HG03439 (cell line): Measurements from ENCODE around the gene SRBD1.
"Not testable (repeated sequence)": the region's sequence is repeated elsewhere in the genome, so short reads cannot be mapped to it uniquely, and the experiment has no call there.

Experiments
- ATAC-seq: cut with Tn5 transposase; IDR thresholded peaks from one replicate; pipeline ENCODE4 v1.9.1; 2021; ENCODE audit warnings: mild to moderate bottlenecking, moderate library complexity; ENCODE audit not compliant: unreplicated experiment

SRBD1 gene

DNA sequence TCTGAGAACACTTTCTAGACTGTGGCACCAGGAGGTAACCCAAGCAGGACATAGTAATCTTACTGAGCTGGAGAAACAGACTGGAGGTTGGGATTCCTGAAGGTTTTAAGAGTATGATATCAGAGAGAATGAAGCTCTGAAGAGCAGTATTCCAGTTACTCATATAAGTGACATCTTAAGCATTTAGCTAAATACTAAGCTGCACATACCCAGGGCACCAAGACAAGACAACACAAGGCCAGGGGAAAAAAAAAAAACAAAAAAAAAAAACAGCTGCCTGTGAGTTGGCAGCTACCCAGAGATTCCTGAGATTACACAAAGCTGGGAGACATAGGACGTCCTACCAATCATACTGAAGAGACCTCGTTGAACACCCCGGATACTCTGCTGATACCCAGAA is 175.8 kb downstream of the SRBD1 start:
- ATAC-seq = no peak

DNA sequence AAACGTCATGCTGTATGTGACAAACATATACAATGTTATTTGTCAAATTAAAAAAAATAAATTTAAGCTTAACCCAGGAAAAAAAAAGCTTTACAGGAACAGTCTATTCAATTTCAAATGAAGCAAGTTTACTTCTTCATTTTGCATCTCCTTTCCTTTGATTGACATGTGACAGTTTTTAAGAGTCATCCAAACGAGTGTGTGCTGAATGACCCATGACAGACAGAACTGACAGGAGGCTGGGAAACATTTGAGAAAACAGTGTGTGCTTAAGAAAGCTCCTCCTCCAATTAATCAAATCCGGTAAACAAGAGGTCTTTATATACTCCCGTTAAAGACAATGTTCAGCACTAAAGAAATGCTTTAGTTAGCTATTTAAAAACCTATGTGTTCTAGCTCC is 177.7 kb downstream of the SRBD1 start:
- ATAC-seq = no peak

DNA sequence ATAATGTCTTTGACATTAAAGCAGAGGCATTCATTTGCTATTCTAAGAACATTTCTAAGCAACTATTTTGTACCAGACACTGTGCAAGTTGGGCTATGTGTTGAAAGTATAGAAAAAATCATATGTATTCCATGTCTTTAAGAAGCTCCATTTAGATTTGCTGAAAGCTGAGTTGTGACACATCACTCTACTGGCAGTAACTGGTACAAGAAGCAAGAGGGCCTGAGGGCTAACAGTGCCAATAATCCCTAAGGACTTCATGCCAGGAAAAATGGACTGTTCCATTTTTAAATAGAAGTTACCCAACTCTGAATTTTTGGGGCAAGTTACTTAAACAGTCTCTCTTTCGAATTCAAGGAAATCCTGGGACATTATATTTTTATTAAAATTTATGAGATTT is 178.7 kb downstream of the SRBD1 start:
- ATAC-seq = no peak

DNA sequence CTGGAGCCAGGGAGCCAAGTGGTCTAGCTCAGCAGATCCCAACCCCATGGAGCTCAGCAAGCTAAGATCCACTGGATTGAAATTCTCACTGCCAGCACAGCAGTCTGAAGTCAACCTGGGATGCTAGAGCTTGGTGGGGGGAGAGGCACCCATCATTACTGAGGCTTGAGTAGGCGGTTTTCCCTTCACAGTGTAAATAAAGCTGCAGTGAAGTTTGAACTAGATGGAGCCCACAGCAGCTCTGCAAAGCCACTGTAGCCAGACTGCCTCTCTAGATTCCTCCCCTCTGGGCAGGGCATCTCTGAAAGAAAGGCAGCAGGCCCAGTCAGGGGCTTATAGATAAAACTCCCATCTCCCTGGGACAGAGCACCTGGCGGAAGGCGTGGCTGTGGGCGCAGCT is 185.0 kb downstream of the SRBD1 start:
- not testable (repeated sequence) for ATAC-seq

DNA sequence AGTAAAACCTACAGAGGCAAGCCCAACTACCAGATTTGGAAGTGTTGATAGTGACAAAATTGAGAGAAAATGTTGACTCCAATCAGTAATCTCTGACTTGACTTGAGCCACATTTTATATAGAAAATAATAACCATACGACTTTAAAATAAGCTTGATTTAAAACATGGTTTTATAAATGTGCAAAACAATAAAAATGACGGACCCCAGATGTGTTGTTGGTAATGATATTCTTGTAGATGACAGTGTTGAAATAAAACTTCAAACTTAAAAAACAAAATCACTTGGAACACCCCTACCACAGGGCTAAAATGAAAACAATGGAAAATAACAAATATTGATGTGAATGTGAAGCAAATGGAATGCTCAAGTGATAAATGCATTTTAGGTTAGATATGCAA is 188.1 kb downstream of the SRBD1 start:
- ATAC-seq = no peak

DNA sequence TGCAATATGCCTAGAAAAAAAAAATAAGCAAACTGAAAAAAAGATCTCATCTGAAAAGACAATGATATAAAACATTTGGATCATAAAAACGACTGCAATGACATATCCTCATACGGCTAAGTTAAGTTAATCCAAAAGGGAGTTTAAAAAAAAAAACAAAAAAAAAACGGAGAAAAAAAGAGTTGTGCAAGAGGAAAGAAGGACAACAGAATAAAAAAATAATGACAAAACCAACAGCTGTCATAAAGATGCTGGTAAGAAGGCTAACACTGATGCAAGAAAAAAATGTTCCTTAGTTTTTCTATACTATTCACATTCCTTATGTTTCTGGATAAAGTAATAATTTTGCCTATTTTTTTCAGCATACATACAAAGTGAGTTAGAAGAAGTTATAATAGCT is 192.5 kb downstream of the SRBD1 start:
- no peak for ATAC-seq

DNA sequence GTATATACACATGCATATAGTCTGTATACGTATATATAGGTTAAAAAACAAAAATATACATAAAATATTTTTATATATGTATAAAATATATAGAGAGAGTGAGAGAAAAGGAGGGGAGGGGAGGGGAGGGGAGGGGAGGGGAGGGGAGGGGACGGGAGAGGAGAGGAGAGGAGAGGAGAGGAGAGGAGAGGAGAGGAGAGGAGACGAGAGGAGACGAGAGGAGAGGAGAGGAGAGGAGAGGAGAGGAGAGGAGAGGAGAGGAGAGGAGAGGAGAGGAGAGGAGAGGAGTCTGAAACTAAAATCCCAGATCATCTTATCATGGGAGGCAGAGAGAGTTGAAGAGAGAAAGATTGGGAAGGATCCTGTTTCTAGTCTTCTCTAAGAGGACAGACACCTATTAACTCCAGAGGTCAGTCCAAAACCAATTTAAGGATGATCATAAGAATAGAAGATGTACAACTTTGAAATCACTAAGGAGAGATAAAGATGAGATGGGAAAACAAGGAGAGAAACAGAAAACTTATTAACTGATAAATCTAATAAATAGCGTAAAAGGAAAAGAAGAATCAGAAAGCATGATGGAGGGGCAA is 195.4 kb downstream of the SRBD1 start:
- ATAC-seq = no peak

DNA sequence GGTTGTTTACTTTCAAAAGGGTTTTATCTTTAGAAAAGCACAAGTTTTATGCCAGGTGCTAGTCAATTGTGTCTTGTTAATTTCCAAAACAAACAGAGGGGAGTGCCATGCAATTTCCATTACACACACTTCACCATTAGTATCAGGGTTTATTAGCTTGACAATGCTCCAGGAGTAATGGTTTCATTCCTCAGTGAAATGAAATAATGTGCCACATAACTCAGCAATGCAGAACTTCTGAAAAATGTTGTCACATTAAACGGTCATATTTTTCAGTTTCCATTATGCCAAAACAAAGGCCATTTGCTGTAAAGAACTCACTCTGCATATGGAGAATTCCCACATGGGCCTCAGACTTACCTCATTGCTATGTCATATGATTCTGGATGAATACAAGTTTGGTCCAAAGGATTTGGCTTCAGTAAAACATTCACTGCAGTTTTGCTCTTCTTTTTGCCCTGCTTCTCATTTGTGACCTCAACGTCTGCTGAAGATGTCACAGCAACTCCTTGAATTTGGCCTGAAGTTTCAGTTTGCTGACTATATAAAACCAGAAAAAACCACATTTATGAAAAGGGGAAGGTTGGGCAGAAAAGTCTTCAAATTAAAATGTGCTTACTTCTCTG is 198.2 kb downstream of the SRBD1 start:
- no peak for ATAC-seq

DNA sequence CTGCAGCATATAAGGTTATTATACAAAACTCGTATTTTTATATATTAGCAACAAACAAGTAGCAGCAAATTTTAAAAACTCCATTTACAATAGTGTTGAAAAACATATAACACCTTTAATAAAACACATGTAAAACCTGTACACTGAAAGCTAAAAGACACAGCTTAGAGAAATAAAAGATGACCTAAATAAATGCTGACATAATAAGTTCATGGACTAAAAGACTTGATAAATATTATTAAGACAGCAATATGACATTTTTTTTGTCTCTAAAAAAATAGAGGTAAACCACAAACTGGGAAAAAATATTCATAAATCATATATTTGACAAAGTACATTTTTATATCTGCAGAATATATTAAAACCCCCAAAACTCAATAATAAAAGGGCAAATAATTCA is 201.4 kb downstream of the SRBD1 start:
- ATAC-seq = no peak

DNA sequence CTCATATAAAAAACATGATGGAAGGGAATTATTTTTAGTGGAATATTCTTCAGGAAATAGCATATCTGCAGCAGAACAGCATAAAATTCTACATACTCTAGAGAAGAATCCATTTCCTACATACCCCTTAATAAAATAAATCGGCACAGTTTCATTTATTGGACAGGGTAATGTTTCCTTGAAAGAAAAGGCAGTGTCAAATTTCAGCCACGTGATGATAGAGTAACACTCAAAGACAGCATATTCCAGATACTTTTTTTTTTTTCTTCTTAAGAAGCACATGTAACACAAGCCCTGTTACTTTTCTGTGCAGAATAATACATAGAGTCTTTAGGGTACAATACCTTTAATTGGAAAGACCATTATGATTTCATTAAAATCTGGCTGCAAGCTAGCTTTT is 204.4 kb downstream of the SRBD1 start:
- ATAC-seq = no peak

DNA sequence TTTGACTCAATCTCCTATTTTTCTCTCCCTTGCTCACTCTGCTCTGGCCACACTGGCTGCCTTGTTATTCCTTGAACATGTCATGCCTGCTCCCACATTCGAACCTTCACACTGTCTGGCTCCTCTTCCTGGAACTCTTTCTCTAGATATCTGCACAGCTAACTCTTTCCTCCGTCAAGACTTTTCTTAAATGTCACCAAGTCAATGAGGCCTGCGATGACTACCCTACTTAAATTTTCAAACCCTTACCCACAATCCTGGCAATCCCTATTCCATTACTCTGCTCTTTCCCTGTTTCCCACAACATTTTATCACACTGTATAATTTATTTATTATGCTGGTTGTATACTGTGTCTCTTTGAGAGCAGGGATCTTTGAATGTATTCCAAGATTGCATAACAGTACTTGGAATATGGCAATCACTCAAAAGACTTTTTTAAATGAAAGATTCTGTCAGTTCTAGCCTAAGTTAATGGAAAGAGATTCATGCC is 206.2 kb downstream of the SRBD1 start:
- ATAC-seq = no peak

DNA sequence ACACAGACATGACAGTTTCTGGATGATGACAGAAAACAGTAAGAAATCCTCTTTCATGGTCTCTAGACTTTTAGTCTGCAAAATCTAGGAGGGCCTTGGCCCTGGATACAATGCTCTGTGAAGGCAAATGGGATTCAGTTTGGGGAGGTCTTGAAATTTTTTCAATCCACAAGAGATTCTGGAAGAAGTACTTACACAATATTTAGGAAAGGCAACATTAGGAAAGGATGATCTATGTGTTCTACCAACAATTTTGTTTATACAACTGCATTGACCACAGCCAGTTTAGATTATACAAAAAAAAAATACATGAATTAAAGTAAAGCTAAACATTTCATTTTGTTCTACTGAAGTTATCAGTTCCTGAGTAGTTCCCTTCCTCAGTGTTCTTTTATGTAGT is 208.0 kb downstream of the SRBD1 start:
- no peak for ATAC-seq

DNA sequence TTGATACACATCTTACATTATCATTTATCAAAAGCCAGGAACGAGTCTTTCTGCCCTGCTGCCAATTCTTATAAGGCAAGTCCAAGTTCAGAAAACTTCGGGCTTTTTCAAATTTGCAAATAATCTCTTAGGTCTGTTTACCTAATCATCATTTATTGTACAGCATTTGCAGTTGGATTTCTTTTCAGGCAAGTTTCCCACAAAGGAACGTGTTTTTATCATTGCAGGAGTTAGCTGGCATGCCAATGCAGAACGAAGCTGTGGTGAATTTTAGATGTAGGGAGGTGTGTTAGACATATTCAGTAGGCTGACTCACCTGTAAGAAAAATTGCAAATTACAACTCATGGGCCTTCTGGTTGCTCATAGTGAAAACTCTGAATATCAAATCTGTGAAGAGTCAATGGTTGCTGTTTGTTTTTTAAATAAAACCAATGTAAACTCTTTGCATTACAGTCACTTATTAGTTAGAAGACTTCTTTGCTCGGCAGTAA is 209.6 kb downstream of the SRBD1 start:
- no peak for ATAC-seq

DNA sequence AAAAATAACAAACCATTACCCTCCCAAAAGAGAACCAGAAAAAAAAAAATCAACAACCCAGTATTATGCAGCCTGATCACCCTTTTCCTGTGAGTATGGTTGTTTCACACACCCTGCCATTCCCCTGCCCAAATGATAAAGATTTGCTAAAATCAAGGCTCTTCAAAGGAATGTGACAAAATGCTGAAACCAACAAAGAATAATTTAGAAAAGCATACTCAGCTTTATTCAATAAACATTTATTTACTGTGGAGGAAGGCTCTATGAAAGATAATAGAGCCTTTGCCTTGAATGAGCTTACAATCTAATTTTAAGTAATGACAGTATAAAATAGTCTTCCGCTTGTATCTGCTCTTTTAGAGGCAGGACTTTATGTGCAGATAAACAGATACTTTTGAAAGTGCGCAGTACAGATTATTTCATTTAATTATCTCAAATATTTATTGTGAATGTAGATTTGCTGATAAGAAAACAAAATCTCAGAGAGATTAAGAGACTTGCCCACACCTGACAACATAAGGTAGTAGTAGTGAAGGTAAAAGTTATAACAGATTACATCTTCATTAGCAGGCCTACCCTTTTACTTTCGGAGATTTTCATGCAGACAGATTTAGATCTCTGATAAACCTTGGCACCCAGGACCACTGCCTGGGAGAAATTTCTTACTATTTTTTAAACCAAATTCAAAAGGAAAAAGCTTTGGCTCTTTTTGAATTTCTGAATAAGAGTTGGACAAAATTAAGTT is 211.9 kb downstream of the SRBD1 start:
- no peak for ATAC-seq

DNA sequence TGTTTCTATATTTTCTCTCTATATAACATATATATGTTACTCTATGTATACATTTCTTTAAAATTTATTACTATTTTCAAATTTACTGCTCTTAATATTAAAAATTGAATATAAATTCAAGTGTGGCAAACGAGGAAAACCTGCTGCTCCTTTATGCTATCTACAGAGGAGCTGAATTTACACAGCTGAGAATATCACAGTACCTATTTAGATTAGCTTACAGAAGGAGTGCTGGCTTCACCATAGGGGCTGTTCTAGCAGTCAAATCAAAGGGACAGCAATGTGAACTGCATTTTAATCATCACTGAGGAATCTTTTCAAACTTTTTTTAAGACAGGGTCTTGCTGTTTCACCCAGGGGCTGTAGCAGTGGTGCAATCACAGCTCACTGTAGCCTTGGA is 213.8 kb downstream of the SRBD1 start:
- ATAC-seq = no peak

DNA sequence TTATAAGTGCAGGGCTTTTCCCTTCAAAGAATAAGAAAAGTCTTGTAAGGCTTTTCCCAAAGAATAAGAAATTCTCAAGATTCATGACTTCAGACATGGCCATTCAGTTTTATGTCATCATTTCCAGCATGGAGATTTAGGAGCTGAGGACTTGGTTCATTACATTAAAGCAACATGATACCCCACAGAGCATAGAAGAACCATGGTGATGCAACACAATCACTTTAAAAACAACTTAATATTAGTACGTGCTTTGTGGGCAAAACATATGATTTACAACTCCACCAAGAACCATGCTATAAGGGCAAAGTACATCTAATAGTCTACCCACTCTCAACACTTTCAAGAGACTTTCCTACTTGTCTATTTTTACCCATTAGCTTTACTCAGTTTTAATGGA is 214.4 kb downstream of the SRBD1 start:
- ATAC-seq = no peak

DNA sequence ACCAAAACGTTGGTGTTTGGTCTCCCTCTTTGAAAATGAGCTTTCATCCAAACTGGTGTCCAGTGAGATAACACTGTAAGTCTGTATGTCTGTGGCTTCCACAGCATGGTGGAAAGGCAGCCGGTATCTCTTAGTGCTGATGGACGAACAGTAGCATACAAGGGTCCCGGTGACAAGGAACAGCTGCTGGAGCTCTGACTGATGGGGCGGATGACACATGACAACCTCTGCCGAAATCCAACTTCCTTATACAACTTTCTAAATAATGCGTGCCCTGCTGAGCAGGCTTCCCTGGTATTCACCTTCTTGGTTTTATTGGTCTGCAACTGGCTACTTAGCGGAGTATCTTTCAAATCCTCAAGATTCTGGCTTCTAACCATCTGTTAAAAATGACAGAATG is 216.2 kb downstream of the SRBD1 start:
- no peak for ATAC-seq

DNA sequence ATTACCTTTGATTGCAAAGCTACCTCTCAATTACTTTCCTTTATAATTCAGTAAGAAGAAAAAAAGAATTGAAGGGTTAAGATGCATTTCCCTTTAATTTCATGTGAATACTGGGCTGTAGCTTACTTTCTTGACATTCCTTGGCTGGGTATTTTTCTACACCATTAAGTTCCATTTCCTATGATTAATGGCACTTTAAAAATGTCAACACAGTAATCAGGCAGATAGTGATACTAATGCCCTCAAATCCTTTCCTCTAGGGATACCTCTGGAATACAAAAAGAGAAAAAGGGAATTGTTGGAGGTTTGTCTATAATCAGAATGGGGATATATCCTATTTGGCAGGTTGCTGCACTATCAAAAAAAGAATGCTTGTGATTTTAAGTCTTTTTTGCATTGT is 216.9 kb downstream of the SRBD1 start:
- no peak for ATAC-seq

DNA sequence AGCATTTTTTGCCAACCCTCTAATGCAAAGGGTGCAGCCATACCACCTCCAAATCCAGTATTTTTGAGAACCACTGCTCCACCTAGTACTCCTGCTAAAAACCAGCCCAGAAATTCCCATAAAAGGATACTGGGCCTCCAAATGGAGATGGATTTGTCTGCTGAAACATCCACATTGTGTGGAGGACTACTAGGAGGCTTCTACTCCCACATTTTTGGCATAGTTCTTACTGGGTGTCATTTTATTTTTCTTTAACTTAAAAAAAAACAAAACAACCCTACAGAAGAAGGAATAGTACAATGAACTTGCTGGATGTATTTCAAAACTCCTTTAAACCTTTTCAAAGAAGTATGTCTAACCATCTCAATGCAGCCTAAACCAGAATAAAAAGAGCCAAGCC is 219.2 kb downstream of the SRBD1 start:
- no peak for ATAC-seq

DNA sequence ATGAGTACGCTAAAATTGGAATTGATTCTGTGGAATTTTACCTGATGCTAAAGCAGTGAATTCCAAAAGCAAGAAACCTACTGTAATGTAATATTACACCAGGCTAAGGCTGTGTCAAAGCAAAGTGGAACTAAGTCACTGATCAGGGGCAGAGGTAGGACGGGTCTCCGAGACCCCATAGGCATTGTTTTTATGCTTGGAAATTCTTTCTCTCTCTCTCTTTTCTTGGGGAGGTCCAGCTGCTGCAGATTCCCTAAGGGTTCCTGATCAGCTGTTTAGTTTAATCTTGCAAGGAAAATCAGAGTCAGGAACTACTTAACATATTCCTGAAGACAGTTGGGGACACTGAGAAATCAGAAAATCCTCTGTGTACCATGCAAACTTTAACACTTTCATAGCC is 220.2 kb downstream of the SRBD1 start:
- ATAC-seq = no peak

DNA sequence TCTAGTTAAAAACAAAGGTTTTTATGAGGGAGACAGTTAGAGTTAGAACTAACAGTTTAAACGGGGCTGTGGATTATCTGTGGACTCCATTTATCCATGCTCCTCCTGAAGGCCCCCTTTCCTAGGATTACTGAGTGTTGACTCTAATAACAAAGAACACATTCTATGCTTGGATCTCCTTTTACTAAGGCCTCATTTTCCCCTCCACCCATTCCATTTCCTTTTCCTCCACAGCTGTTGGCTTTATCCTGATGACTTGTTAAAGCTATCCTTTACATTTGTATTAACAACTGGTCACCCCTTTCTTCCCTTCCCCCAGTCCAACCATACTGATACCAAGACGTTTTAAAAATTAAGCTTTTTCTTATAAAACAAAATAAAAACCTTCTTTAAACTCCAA is 220.6 kb downstream of the SRBD1 start:
- ATAC-seq = no peak

DNA sequence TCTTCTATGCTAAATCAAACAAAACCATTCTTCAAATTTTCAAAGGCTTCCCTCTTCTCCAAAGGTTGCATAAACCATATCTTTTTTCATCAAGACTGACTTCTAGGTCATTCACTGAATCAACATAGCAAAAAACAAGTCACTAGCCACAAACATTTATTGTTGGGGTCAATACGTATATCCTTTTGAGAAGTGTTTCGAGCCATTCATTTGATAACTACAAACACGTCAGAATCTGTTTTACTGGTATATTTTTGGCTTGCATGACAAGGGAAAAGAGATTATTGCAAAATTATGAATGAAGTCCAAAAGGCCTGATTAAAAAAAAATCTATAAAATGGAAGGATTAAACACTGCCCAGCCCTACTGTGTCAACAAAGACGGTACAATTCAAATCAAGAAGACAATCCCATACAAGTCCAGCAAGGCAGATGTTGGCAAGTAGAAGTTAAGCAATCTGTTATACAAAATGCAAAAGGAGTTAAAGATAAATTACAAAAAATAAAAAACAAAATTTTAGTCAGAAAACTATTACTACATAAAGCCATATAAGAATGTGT is 222.4 kb downstream of the SRBD1 start:
- ATAC-seq = no peak
